CD14-positive monocyte (primary cell): ENCODE results near the gene CAMTA1. TPM values are rescaled to one million over a fixed set of nuclear protein-coding genes. Genes with fewer than 3 reads are reported as not detected.

Experiments
- DNase-seq, 3 donors: peaks; one replicate each; pipeline ENCODE4 v3.0.0-alpha.2; 2011 to 2022
- H2AFZ ChIP-seq: 2 replicates; pipeline ENCODE4 v1.6.0; 2012; ENCODE audit warnings: mild to moderate bottlenecking, low read depth, low read length, inconsistent platforms; ENCODE audit not compliant: insufficient read depth, poor library complexity, severe bottlenecking
- H3K27ac ChIP-seq, 2 donors: 1 replicate in 1 of 2; 2 replicates in 1 of 2; pipeline ENCODE4 v1.5.1; 2012 to 2013; ENCODE audit warnings: low read length in 2 of 2, control low read depth in 1 of 2, inconsistent platforms in 1 of 2, low read depth in 1 of 2, mild to moderate bottlenecking in 1 of 2
- H3K27me3 ChIP-seq, 2 donors: one replicate each; pipeline versions ENCODE4 v1.6.0 to v1.6.1; 2011 to 2013; ENCODE audit warnings: low read length in 2 of 2; ENCODE audit not compliant: control insufficient read depth in 2 of 2, insufficient read depth in 2 of 2
- H3K36me3 ChIP-seq, 2 donors: replicated peaks in 1 of 2; 1 replicate in 1 of 2; 2 replicates in 1 of 2; pipeline versions ENCODE4 v1.5.1 to v1.6.1; 2012 to 2013; ENCODE audit warnings: low read length in 2 of 2, control low read depth in 1 of 2, inconsistent platforms in 1 of 2, mild to moderate bottlenecking in 1 of 2; ENCODE audit not compliant: insufficient read depth in 2 of 2, control insufficient read depth in 1 of 2
- H3K4me1 ChIP-seq, 2 donors: 1 replicate in 1 of 2; 2 replicates in 1 of 2; pipeline versions ENCODE4 v1.5.1 to v1.6.1; 2012 to 2013; ENCODE audit warnings: low read length in 2 of 2, control low read depth in 1 of 2, inconsistent platforms in 1 of 2, mild to moderate bottlenecking in 1 of 2, moderate library complexity in 1 of 2; ENCODE audit not compliant: insufficient read depth in 2 of 2, control insufficient read depth in 1 of 2
- H3K4me2 ChIP-seq: replicated peaks from 2 replicates; pipeline ENCODE3; 2012; ENCODE audit warnings: low read length, moderate library complexity, mild to moderate bottlenecking; ENCODE audit not compliant: poor library complexity, severe bottlenecking; ENCODE audit errors: extremely low read depth
- H3K4me3 ChIP-seq, 3 experiments: fragments of 200-600 bp in 1 of 3; sonication (generic) in 1 of 3; replicated peaks in 1 of 3; 1 replicate in 2 of 3; 2 replicates in 1 of 3; pipeline ENCODE4 v1.5.1; 2011 to 2013; ENCODE audit warnings: low read length in 3 of 3, mild to moderate bottlenecking in 3 of 3, control low read depth in 2 of 3, low read depth in 2 of 3, inconsistent platforms in 1 of 3, moderate library complexity in 1 of 3
- H3K79me2 ChIP-seq: 2 replicates; pipeline ENCODE4 v1.6.0; 2012; ENCODE audit warnings: mild to moderate bottlenecking, control low read depth, inconsistent platforms, low read length, moderate library complexity; ENCODE audit not compliant: insufficient read depth
- H3K9ac ChIP-seq: 2 replicates; pipeline ENCODE4 v1.6.0; 2017; ENCODE audit warnings: low read length, mild to moderate bottlenecking; ENCODE audit not compliant: insufficient read depth, poor library complexity, severe bottlenecking
- H3K9me3 ChIP-seq, 2 donors: replicated peaks in 1 of 2; 1 replicate in 1 of 2; 2 replicates in 1 of 2; pipeline versions ENCODE4 v1.5.1 to v1.6.1; 2012 to 2013; ENCODE audit warnings: low read length in 2 of 2, control low read depth in 1 of 2; ENCODE audit not compliant: control insufficient read depth in 1 of 2, insufficient read depth in 1 of 2
- H4K20me1 ChIP-seq: 2 replicates; pipeline ENCODE4 v1.6.0; 2012; ENCODE audit warnings: mild to moderate bottlenecking, low read length, control low read depth, moderate library complexity; ENCODE audit not compliant: insufficient read depth
- H3K27ac Mint-ChIP-seq, 7 donors: one replicate each; pipeline ENCODE4 v1.8.0; 2020; ENCODE audit warnings: mild to moderate bottlenecking in 7 of 7, mixed read lengths in 7 of 7, moderate library complexity in 6 of 7, inconsistent platforms in 2 of 7
- H3K27me3 Mint-ChIP-seq, 3 donors: one replicate each; pipeline ENCODE4 v1.8.0; 2021 to 2022; ENCODE audit warnings: low read depth in 3 of 3, mild to moderate bottlenecking in 3 of 3, mixed read lengths in 3 of 3, moderate library complexity in 3 of 3, inconsistent platforms in 1 of 3
- H3K36me3 Mint-ChIP-seq, 2 donors: one replicate each; pipeline ENCODE4 v1.8.0; 2020; ENCODE audit warnings: mixed read lengths in 2 of 2, inconsistent platforms in 1 of 2, mild to moderate bottlenecking in 1 of 2
- H3K4me1 Mint-ChIP-seq: one replicate; pipeline ENCODE4 v1.8.0; 2020; ENCODE audit warnings: mild to moderate bottlenecking, mixed read lengths
- H3K4me3 Mint-ChIP-seq, 2 donors: one replicate each; pipeline ENCODE4 v1.8.0; 2020; ENCODE audit warnings: mild to moderate bottlenecking in 2 of 2, mixed read lengths in 2 of 2, moderate library complexity in 1 of 2
- H3K9me3 Mint-ChIP-seq, 7 donors: one replicate each; pipeline ENCODE4 v1.8.0; 2020 to 2022; ENCODE audit warnings: mixed read lengths in 7 of 7, mild to moderate bottlenecking in 6 of 7, moderate library complexity in 6 of 7, inconsistent platforms in 2 of 7
- WGBS: methylation state at CpG from one replicate; pipeline ENCODE4 v1.1.5; 2013; ENCODE audit warnings: missing lambda C conversion rate; ENCODE audit not compliant: insufficient coverage; 5-methylcytosine and 5-hydroxymethylcytosine counted together
- intact Hi-C, 2 donors: fragments of 100-400 bp; cut with micrococcal nuclease; formaldehyde crosslinking; loops; one replicate each; pipeline versions ENCODE4 v1.15.0 to v1.15.1; 2023
- polyA plus RNA-seq, 3 donors: library from polyadenylated mRNA; depleted of rRNA in 1 of 3; unstranded in 2 of 3; stranded (reverse) in 1 of 3; fragments of 300-500 nt in 2 of 3; fragments of >200 nt in 1 of 3; fragmentation: Illumina TruSeq in 2 of 3; gene quantifications; 1 replicate in 2 of 3; 2 replicates in 1 of 3; pipeline ENCODE4 v1.2.3, GENCODE V29; 2012 to 2021
- TF ChIP-seq, protein P1 (sequence below): fragments of 200-600 bp; IDR thresholded peaks from one replicate; pipeline ENCODE4 v1.8.0; 2022; ENCODE audit warnings: antibody characterized with exemption, mild to moderate bottlenecking

CAMTA1 gene
- polyA plus RNA-seq, 3 donors = 52.0 to 89.6 (median 78.3) TPM

DNA sequence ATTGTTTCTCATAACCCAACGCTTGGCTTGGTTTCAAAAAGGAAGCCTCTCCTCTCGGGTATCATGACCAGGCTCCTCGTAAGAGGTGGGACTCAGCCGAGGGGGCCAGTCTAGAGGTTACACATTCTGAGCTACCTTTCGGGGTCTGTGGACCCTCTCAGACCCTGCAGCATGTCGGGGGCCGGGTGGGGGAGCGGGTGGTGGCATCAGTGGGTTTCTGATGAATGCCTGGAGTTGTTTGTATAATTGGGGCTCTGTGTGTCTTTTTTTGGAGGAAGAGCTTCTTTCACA lies 229.3 kb downstream of the CAMTA1 start:
- H4K20me1 ChIP-seq = no peaks in the 10 kb centered on the region
- Mint-ChIP-seq H3K36me3 (no peaks in the 10 kb centered on the region), H3K27ac (no peak overlapping the region), H3K27me3 (peaks cover 2 to 12% (median 4%) of the 10 kb centered on the region in 3 donors), H3K4me1 (no peaks in the 10 kb centered on the region), H3K9me3 (peaks cover 0 to 1% (median 0%) of the 10 kb centered on the region in 7 donors), H3K4me3 (no peak overlapping the region)
- DNase-seq = no peak
- no peaks in the 10 kb centered on the region for H3K9me3 ChIP-seq
- no peak overlapping the region for H3K9ac ChIP-seq
- no peaks in the 10 kb centered on the region for H3K27me3 ChIP-seq
- no peak overlapping the region for H2AFZ ChIP-seq
- intact Hi-C loops = no loop called here
- H3K4me2 ChIP-seq = no peak overlapping the region
- no peaks in the 10 kb centered on the region for H3K36me3 ChIP-seq
- H3K27ac ChIP-seq = no peak overlapping the region
- TF ChIP-seq, protein P1, sequence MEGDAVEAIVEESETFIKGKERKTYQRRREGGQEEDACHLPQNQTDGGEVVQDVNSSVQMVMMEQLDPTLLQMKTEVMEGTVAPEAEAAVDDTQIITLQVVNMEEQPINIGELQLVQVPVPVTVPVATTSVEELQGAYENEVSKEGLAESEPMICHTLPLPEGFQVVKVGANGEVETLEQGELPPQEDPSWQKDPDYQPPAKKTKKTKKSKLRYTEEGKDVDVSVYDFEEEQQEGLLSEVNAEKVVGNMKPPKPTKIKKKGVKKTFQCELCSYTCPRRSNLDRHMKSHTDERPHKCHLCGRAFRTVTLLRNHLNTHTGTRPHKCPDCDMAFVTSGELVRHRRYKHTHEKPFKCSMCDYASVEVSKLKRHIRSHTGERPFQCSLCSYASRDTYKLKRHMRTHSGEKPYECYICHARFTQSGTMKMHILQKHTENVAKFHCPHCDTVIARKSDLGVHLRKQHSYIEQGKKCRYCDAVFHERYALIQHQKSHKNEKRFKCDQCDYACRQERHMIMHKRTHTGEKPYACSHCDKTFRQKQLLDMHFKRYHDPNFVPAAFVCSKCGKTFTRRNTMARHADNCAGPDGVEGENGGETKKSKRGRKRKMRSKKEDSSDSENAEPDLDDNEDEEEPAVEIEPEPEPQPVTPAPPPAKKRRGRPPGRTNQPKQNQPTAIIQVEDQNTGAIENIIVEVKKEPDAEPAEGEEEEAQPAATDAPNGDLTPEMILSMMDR = no peak
- H3K4me3 ChIP-seq = no peak overlapping the region
- H3K4me1 ChIP-seq = no peaks in the 10 kb centered on the region
- H3K79me2 ChIP-seq = no peaks in the 10 kb centered on the region
- whole genome bisulfite sequencing = 82% methylated on average over 6 of the region's 8 CpGs

GRCh38 chr1:7015022-7015421 lies 229.8 kb downstream of the CAMTA1 start:
- no peak overlapping the region for H2AFZ ChIP-seq
- intact Hi-C loops = no loop called here
- H3K27me3 ChIP-seq = no peaks in the 10 kb centered on the region
- no peak overlapping the region for H3K4me3 ChIP-seq
- H3K9me3 Mint-ChIP-seq = peaks cover 0 to 1% (median 0%) of the 10 kb centered on the region in 7 donors
- no peak overlapping the region for H3K27ac Mint-ChIP-seq
- no peak overlapping the region for H3K4me2 ChIP-seq
- 96% methylated on average over 5 of the region's 7 CpGs for WGBS
- no peaks in the 10 kb centered on the region for H4K20me1 ChIP-seq
- no peaks in the 10 kb centered on the region for H3K4me1 ChIP-seq
- TF ChIP-seq, protein P1 = no peak
- no peaks in the 10 kb centered on the region for H3K9me3 ChIP-seq
- H3K79me2 ChIP-seq = no peaks in the 10 kb centered on the region
- no peak overlapping the region for H3K27ac ChIP-seq
- no peaks in the 10 kb centered on the region for H3K4me1 Mint-ChIP-seq
- H3K27me3 Mint-ChIP-seq = peaks cover 2 to 12% (median 4%) of the 10 kb centered on the region in 3 donors
- no peak overlapping the region for H3K4me3 Mint-ChIP-seq
- H3K36me3 Mint-ChIP-seq = no peaks in the 10 kb centered on the region
- H3K36me3 ChIP-seq = no peaks in the 10 kb centered on the region
- no peak overlapping the region for H3K9ac ChIP-seq
- DNase-seq = no peak
